Subcutaneous adipose tissue (tissue), 4 donors: ENCODE measurements around the gene AVPI1. TPM values are rescaled to one million over a fixed set of nuclear protein-coding genes. Genes with fewer than 3 reads are reported as not detected.

ENCODE experiments used
- total RNA-seq, 4 donors: library from RNA; depleted of rRNA; stranded (reverse); fragments of >200 nt; gene quantifications; one replicate each; pipeline ENCODE4 v1.1.0, GENCODE V29; 2016
- TF ChIP-seq, protein P1 (sequence below): fragments of 450-650 bp; IDR thresholded peaks from one replicate; pipeline ENCODE4 v1.5.1; 2016; ENCODE audit warnings: low read depth, mild to moderate bottlenecking, control low read depth, antibody characterized with exemption, moderate library complexity

Gene AVPI1
- total RNA-seq, 4 donors from 2014 or later: 29.5 to 107 (median 61.6) TPM

DNA sequence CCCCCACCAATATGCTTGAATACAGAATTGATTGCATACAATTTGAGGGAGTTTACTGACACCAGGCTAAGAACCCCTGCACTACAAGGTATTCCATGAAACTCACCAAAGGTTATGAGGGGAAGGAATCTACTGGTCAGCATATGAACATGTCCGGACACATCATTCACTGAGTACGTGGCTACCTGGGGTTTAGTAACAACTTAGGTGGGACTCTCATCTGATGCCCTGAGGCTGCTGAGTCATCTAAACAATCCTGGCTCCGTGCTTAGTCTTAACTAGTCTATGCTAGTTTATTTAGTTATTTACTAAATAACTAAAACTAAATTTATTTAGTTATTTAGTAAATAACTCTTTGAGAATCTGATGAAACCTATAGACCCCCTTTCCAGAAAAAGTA is 35.3 kb downstream of the AVPI1 start:
- TF ChIP-seq, protein P1, sequence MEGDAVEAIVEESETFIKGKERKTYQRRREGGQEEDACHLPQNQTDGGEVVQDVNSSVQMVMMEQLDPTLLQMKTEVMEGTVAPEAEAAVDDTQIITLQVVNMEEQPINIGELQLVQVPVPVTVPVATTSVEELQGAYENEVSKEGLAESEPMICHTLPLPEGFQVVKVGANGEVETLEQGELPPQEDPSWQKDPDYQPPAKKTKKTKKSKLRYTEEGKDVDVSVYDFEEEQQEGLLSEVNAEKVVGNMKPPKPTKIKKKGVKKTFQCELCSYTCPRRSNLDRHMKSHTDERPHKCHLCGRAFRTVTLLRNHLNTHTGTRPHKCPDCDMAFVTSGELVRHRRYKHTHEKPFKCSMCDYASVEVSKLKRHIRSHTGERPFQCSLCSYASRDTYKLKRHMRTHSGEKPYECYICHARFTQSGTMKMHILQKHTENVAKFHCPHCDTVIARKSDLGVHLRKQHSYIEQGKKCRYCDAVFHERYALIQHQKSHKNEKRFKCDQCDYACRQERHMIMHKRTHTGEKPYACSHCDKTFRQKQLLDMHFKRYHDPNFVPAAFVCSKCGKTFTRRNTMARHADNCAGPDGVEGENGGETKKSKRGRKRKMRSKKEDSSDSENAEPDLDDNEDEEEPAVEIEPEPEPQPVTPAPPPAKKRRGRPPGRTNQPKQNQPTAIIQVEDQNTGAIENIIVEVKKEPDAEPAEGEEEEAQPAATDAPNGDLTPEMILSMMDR: no peak

DNA sequence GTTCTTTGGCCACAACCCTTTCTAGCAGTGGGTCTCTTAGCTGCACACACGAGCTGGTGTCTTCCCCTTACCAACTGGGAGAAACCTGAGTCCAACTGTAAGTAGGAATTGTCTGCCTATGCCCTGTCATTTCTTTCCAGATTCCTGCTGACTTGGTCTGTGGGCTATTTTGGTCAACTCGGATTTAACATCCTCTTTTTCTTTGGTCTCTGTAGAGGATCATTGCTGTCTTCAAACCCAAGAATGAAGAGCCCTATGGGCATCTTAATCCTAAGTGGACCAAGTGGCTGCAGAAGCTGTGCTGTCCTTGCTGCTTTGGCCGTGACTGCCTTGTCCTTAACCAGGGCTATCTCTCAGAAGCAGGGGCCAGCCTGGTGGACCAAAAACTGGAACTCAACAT is 36.3 kb downstream of the AVPI1 start:
- TF ChIP-seq, protein P1: no peak

DNA sequence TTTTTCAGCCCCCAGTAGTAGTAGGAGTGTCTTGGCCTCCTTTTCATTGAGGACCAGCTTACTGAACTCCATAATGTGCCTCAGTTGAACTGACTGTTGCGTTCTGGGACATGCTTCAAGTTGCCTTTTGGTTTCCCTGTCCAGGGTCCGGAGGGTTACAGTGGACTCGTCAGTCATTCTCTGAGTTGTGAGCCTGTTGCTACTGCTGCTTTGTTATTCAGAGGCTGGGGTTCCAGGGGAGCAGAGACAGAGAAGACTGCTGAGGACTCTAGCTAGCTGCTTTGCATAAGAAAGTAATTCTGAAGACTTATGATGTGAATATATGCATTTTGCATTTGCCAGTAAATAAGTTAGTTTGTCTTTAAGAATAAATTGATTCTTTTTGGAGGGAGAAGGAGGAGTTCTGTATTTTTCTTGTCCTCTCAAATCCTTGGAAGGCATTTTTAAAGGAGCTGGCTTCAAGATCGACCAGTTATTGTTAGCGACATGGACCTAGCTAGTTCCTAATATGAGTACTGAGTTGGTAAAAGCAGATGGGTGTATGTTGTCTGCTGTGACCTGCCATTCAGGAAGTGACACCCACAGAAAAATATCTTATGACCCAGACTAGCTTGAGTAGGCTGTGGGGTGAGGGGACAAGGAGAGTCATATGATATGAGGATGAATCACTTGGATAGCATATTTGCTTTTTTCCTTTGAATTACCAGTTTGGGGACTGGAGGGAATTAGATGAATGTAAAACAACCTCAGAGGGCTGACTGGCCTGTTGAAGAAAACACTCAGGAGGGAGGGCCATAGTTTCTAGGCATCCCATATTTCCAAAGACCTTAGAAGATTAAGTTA is 38.3 kb downstream of the AVPI1 start:
- TF ChIP-seq, protein P1: no peak

DNA sequence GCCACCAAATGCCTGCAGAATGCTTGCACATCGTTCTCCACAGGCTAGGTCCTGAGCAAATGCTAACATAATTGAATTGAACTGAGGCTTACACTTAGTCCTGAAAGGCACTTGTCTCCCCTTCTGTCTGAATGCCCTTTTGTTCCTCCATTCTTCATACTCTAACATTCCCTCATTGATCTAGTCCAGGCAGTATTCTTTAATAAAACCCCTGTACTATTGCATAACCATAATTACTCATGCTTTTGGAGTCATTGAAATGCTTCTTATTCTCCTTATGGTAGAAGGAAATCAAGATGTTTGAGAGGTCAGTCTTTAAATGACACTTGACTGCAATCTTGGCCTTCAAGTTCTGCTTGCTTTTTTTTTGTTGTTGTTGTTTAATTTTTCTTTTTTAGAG is 39.5 kb downstream of the AVPI1 start:
- TF ChIP-seq, protein P1: no peak

DNA sequence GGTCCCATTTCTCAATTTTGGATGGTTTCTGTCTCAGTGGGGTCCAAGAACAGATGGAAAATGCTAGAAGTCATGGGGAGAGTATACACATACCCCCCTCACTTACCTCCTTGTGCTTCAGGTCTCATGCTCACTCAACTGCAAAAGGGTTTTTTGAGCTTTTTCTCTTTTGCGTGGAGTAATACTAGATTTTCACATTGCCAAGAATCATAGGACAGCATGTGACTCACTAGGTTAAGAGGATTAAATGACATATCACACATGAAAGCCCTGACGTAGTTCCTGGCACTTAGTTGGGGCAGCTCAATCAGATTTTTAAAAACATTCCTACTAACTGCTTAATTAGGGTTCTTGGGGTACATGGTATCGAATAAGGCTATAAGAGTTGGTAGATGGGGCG is 42.1 kb downstream of the AVPI1 start:
- TF ChIP-seq, protein P1: no peak

DNA sequence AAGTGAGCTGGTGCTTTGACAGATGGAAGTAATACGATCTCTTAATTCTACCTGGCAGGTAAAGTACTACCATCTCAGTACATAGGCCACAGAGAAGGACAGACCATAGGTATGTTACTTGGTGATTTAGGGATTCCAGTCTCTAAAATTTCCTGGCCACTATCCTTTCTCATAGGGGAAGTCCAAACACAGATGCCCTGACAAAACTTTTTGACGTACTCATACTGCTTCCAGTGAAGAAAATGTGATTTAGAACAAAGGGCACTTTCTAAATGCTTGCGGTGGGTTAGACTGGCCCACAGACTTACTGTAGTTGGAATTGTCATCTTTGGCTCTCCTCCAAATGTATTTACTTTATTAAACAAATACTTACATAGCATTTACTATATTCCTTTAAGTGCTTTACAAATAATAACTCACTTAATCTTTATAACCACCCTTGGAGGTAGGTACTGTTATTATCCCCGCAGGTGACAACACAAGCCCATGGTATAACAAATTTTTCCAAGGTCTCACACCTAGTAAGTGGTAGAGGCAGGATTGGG is 43.5 kb downstream of the AVPI1 start:
- TF ChIP-seq, protein P1: no peak
